NCI-H2081 (cell line): ENCODE results near the gene HINT3.
"Not testable (repeated sequence)": the region's sequence is repeated elsewhere in the genome, so short reads cannot be mapped to it uniquely, and the experiment has no call there.

Source experiments
- DNase-seq, 2 experiments: peaks; one replicate each; lab custom pipeline; 2025; lab: John Stamatoyannopoulos, UW

The HINT3 gene

GRCh38 chr6:126002755-126003679 is 46.4 kb downstream of the HINT3 start:
- DNase-seq: no peak

GRCh38 chr6:126007800-126008199 is 51.2 kb downstream of the HINT3 start:
- no peak for DNase-seq

GRCh38 chr6:126010040-126010439 is 53.5 kb downstream of the HINT3 start:
- DNase-seq: no peak

DNA sequence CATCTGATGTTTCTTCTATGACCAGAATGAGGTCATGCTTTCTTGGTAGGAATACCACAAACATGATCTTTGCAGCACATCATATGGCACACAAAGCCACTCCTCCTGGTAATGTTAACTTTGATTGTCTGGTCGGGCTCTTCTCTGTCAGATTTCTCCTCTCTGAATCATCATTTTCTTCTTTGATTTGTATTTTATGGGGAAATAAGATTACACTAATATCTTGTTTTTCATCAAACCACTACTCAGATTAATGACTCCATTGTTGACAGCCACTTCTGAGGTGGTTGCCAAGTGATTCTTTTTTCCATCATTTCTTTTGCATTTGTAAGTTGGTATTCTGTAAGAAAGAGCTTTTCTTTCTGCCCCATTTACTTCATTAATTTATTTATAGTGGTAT is 59.3 kb downstream of the HINT3 start:
- no peak for DNase-seq

DNA sequence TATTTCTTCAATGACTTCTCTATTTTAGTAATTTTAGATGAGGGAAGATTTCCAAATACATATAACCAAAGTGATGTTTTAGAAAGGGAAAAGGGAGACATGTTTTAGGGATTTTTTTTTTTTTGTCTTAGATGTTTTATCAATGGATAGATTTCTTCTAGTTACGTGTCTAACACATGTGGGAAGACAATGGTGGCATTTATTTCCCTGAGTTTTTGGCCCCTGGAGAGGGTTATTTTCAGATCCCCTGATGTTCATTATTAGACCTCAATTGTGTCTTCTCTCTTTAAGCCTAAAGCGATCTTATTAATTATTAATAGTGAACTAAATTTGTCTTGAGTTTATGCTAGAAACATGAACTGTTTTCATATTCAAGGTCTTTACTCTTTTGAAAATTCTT is 60.0 kb downstream of the HINT3 start:
- DNase-seq: no peak

DNA sequence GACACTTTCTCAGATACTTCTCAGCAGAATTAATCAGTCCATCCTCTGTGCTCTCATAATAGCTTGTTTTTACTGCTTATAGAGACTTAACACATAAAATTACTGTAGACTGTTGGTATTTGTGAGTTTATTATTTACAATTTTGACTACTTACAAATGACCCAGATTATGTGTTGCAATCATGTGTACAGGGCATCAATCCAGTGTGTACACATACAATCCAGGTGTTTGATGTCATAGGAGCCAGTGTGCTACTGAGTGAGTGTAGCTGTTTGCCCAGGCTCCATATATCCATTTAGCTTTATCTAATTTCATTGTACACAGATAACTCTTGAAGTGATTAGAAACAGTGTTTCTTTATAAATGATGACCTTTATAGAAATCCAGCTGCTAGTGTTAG is 61.1 kb downstream of the HINT3 start:
- DNase-seq: no peak

GRCh38 chr6:126020305-126021050 is 63.9 kb downstream of the HINT3 start:
- no peak for DNase-seq

DNA sequence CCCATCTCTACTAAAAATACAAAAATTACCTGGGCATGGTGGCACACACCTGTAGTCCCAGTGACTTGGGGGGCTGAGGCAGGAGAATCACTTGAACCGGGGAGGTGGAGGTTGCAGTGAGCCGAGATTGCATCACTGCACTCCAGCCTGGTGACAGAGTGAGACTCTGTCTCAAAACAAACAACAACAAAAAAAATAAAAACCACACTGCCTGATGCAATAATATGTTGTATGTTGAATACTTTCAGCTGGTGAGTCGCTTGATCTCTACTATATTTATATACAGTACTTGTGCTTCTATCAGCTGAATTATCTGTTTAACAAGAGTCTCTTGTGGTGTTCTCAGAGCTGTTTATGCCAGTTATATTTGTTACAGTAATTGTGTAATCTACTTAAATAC is 66.9 kb downstream of the HINT3 start:
- not testable (repeated sequence) for DNase-seq

DNA sequence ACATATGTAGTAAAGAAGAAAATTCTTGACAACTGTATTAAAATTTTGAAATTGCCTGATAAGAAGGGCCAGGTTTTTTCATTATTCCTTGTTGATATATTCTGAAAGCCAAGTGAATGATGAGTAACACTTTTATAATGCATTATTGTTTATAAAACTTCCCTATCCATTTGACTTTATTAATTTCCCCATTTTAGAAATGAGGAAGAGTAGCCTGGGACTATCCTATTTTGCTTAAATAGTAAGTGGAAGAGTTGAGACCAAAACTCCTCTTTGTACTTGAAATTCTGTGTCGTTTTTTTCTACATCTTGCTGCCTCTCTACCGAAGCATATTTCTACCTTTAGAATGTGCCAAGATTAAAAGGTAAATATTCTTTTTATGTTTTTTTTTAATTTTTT is 69.4 kb downstream of the HINT3 start:
- no peak for DNase-seq

- no peak for DNase-seq
These were observed 71.0 kb downstream of the HINT3 start for GRCh38 chr6:126027601-126028000.
